T-cell (primary cell): ENCODE results near the gene AGPAT4. TPM values are rescaled to one million over a fixed set of nuclear protein-coding genes. Genes with fewer than 3 reads are reported as not detected.

Experiments used
- ATAC-seq, 4 experiments: fragments of 200-7000 bp in 3 of 4; fragments of 150-1000 bp in 1 of 4; cut with Tn5 transposase; replicated peaks in 1 of 4; 1 replicate in 3 of 4; 2 replicates in 1 of 4; pipeline ENCODE4 v1.10.0; 2021; ENCODE audit warnings: moderate library complexity in 3 of 4, mild to moderate bottlenecking in 2 of 4, moderate number of reproducible peaks in 1 of 4
- CTCF ChIA-PET, 2 donors: fragments of 300-600 bp; sonication (Branson Sonifier 250); formaldehyde crosslinking; loops; one replicate each; lab custom pipeline; 2022; ENCODE audit warnings: antibody characterized with exemption in 2 of 2; lab: Charles Lee
- POLR2A ChIA-PET, 2 donors: fragments of 300-600 bp; sonication (Branson Sonifier 250); formaldehyde crosslinking; loops; one replicate each; lab custom pipeline; 2022; ENCODE audit warnings: antibody characterized with exemption in 2 of 2; lab: Charles Lee
- DNase-seq, 35 experiments: peaks; one replicate each; pipeline versions ENCODE4 v3.0.0 to v3.0.0-alpha.2; 2013 to 2023
- H3K27ac ChIP-seq: one replicate; pipeline ENCODE4 v1.5.1; 2013; ENCODE audit warnings: low read length
- H3K27me3 ChIP-seq, 2 experiments: replicated peaks in 1 of 2; 1 replicate in 1 of 2; 2 replicates in 1 of 2; pipeline versions ENCODE4 v1.6.1 to v1.7.0; 2013; ENCODE audit warnings: low read length in 1 of 2, mixed read lengths in 1 of 2; ENCODE audit not compliant: control insufficient read depth in 2 of 2, insufficient read depth in 2 of 2; ENCODE audit errors: extremely low read depth in 1 of 2
- H3K36me3 ChIP-seq, 2 donors: 1 replicate in 1 of 2; 2 replicates in 1 of 2; pipeline versions ENCODE4 v1.6.1 to v1.7.0; 2013; ENCODE audit warnings: low read length in 1 of 2; ENCODE audit not compliant: control insufficient read depth in 2 of 2, insufficient read depth in 1 of 2; ENCODE audit errors: extremely low read depth in 1 of 2
- H3K4me1 ChIP-seq, 2 experiments: 1 replicate in 1 of 2; 2 replicates in 1 of 2; pipeline versions ENCODE4 v1.6.1 to v1.7.0; 2013; ENCODE audit warnings: low read length in 2 of 2, mixed read lengths in 1 of 2; ENCODE audit not compliant: insufficient read depth in 2 of 2, control insufficient read depth in 1 of 2; ENCODE audit errors: extremely low read depth in 1 of 2
- H3K4me3 ChIP-seq, 2 donors: 1 replicate in 1 of 2; 2 replicates in 1 of 2; pipeline versions ENCODE4 v1.5.1 to v1.7.0; 2013; ENCODE audit warnings: mild to moderate bottlenecking in 2 of 2, low read length in 1 of 2, moderate library complexity in 1 of 2; ENCODE audit not compliant: control insufficient read depth in 1 of 2; ENCODE audit errors: extremely low read depth in 1 of 2
- H3K9me3 ChIP-seq: 2 replicates; pipeline ENCODE4 v1.7.0; 2013
- H3K27ac Mint-ChIP-seq, 2 donors: one replicate each; pipeline ENCODE4 v1.8.0; 2020 to 2021; ENCODE audit warnings: mild to moderate bottlenecking in 2 of 2, mixed read lengths in 2 of 2
- H3K27me3 Mint-ChIP-seq, 2 donors: one replicate each; pipeline ENCODE4 v1.8.0; 2021 to 2022; ENCODE audit warnings: mixed read lengths in 2 of 2
- H3K36me3 Mint-ChIP-seq: one replicate; pipeline ENCODE4 v1.8.0; 2021; ENCODE audit warnings: mixed read lengths
- H3K4me1 Mint-ChIP-seq, 3 donors: one replicate each; pipeline ENCODE4 v1.8.0; 2020 to 2022; ENCODE audit warnings: mixed read lengths in 3 of 3, mild to moderate bottlenecking in 1 of 3
- H3K4me3 Mint-ChIP-seq, 3 donors: one replicate each; pipeline ENCODE4 v1.8.0; 2020 to 2022; ENCODE audit warnings: mild to moderate bottlenecking in 3 of 3, mixed read lengths in 3 of 3, moderate library complexity in 3 of 3
- H3K9me3 Mint-ChIP-seq, 3 donors: one replicate each; pipeline ENCODE4 v1.8.0; 2020 to 2022; ENCODE audit warnings: mixed read lengths in 3 of 3
- WGBS: methylation state at CpG from one replicate; pipeline ENCODE4 v1.1.5; 2013; ENCODE audit warnings: missing lambda C conversion rate; ENCODE audit not compliant: insufficient coverage; 5-methylcytosine and 5-hydroxymethylcytosine counted together
- total RNA-seq, 35 experiments: library from RNA in 6 of 35; stranded (reverse) in 6 of 35; fragments of 120-200 nt in 1 of 35; gene quantifications; one replicate each; pipeline versions ENCODE4 v1.2.1 to v1.2.4 and lab custom pipeline; 2013 to 2026

AGPAT4 gene
- total RNA-seq, 5 donors from 2014 or later (not counting 1 experiment from before 2014, with no cell fraction given): 5.6 to 15.0 (median 6.3) TPM

GRCh38 chr6:161303628-161304340, 29.9 kb upstream of the AGPAT4 start:
- WGBS: 88% methylated on average over 16 of the region's 16 CpGs
- CTCF ChIA-PET: no interaction called here

GRCh38 chr6:161302949-161303348, 29.1 kb upstream of the AGPAT4 start:
- ChIA-PET POLR2A (no interaction called here), CTCF (no interaction called here)
- no peak overlapping the region for H3K4me3 ChIP-seq
- WGBS: 80% methylated on average over 1 of the region's 6 CpGs
- H3K27me3 ChIP-seq: peaks cover 0 to 5% of the 10 kb centered on the region in 2 experiments
- H3K4me3 Mint-ChIP-seq: no peak overlapping the region
- no peaks in the 10 kb centered on the region for H3K9me3 Mint-ChIP-seq
- no peak for ATAC-seq
- no peaks in the 10 kb centered on the region for H3K9me3 ChIP-seq
- no peaks in the 10 kb centered on the region for H3K4me1 Mint-ChIP-seq
- DNase-seq: no peak
- no peaks in the 10 kb centered on the region for H3K4me1 ChIP-seq
- no peaks in the 10 kb centered on the region for H3K36me3 Mint-ChIP-seq
- no peaks in the 10 kb centered on the region for H3K36me3 ChIP-seq
- H3K27ac ChIP-seq: no peak overlapping the region
- peaks cover 0 to 8% of the 10 kb centered on the region in 2 donors for H3K27me3 Mint-ChIP-seq
- H3K27ac Mint-ChIP-seq: no peak overlapping the region

More at GRCh38 chr6:161303628-161304340, 29.9 kb upstream of the AGPAT4 start:
- peaks cover 0 to 7% of the 10 kb centered on the region in 2 experiments for H3K27me3 ChIP-seq
- Mint-ChIP-seq H3K36me3 (no peaks in the 10 kb centered on the region), H3K9me3 (no peaks in the 10 kb centered on the region), H3K27me3 (peaks cover 0 to 8% of the 10 kb centered on the region in 2 donors), H3K4me1 (no peaks in the 10 kb centered on the region), H3K4me3 (no peak overlapping the region), H3K27ac (no peak overlapping the region)
- POLR2A ChIA-PET: no interaction called here
- no peak for DNase-seq
- H3K4me1 ChIP-seq: no peaks in the 10 kb centered on the region
- no peak for ATAC-seq
- H3K4me3 ChIP-seq: no peak overlapping the region
- no peaks in the 10 kb centered on the region for H3K9me3 ChIP-seq
- H3K36me3 ChIP-seq: no peaks in the 10 kb centered on the region
- no peak overlapping the region for H3K27ac ChIP-seq

- H3K4me1 ChIP-seq: no peaks in the 10 kb centered on the region
- CTCF ChIA-PET: interaction anchor here in 1 of 2 donors (0.6 kb wide), 1 partner anchor 63 kb away, joined by 17 read pairs; no protein-coding TSS in a partner anchor
- POLR2A ChIA-PET: no interaction called here
- no peak overlapping the region for H3K27ac ChIP-seq
- H3K36me3 Mint-ChIP-seq: no peaks in the 10 kb centered on the region
- no peak overlapping the region for H3K27ac Mint-ChIP-seq
- ATAC-seq: no peak
- no peaks in the 10 kb centered on the region for H3K9me3 ChIP-seq
- no peak overlapping the region for H3K4me3 ChIP-seq
- H3K27me3 Mint-ChIP-seq: peaks cover 0 to 8% of the 10 kb centered on the region in 2 donors
- no peak for DNase-seq
- H3K9me3 Mint-ChIP-seq: no peaks in the 10 kb centered on the region
- H3K4me1 Mint-ChIP-seq: no peaks in the 10 kb centered on the region
- peaks cover 0 to 5% of the 10 kb centered on the region in 2 experiments for H3K27me3 ChIP-seq
- WGBS: 83% methylated on average over 1 of the region's 2 CpGs
- no peaks in the 10 kb centered on the region for H3K36me3 ChIP-seq
- H3K4me3 Mint-ChIP-seq: no peak overlapping the region
These were observed 27.5 kb upstream of the AGPAT4 start for GRCh38 chr6:161301338-161301737.

GRCh38 chr6:161300823-161301222, 27.0 kb upstream of the AGPAT4 start:
- peaks cover 0 to 8% of the 10 kb centered on the region in 2 donors for H3K27me3 Mint-ChIP-seq
- no peaks in the 10 kb centered on the region for H3K36me3 ChIP-seq
- ChIA-PET CTCF (interaction anchor here in 1 of 2 donors (0.6 kb wide), 1 partner anchor 64 kb away, joined by 17 read pairs; no protein-coding TSS in a partner anchor), POLR2A (no interaction called here)
- H3K4me1 ChIP-seq: no peaks in the 10 kb centered on the region
- no peaks in the 10 kb centered on the region for H3K36me3 Mint-ChIP-seq
- H3K4me3 Mint-ChIP-seq: no peak overlapping the region
- H3K9me3 ChIP-seq: no peaks in the 10 kb centered on the region
- no peaks in the 10 kb centered on the region for H3K4me1 Mint-ChIP-seq
- DNase-seq: no peak
- no peak for ATAC-seq
- no peak overlapping the region for H3K27ac Mint-ChIP-seq
- H3K4me3 ChIP-seq: no peak overlapping the region
- no peak overlapping the region for H3K27ac ChIP-seq
- peaks cover 0 to 5% of the 10 kb centered on the region in 2 experiments for H3K27me3 ChIP-seq
- no peaks in the 10 kb centered on the region for H3K9me3 Mint-ChIP-seq

- CTCF ChIA-PET: interaction anchor here in 1 of 2 donors (0.7 kb wide), 1 partner anchor 71 kb away, joined by 3 read pairs; no protein-coding TSS in a partner anchor
- no peak for DNase-seq
- H3K4me3 Mint-ChIP-seq: no peak overlapping the region
- H3K9me3 ChIP-seq: no peaks in the 10 kb centered on the region
- H3K27me3 ChIP-seq: peaks cover 0 to 3% of the 10 kb centered on the region in 2 experiments
- H3K4me3 ChIP-seq: no peak overlapping the region
- ATAC-seq: no peak
- H3K9me3 Mint-ChIP-seq: no peaks in the 10 kb centered on the region
- H3K36me3 Mint-ChIP-seq: no peaks in the 10 kb centered on the region
- no peak overlapping the region for H3K27ac ChIP-seq
- POLR2A ChIA-PET: interaction anchor here in 1 of 2 donors (0.6 kb wide), 3 partner anchors 26 to 64 kb away, joined by 4 read pairs; partner anchors contain the start of gene AGPAT4
- WGBS: 100% methylated on average over 2 of the region's 4 CpGs
- H3K4me1 Mint-ChIP-seq: no peaks in the 10 kb centered on the region
- H3K27me3 Mint-ChIP-seq: peaks cover 0 to 8% of the 10 kb centered on the region in 2 donors
- no peak overlapping the region for H3K27ac Mint-ChIP-seq
- no peaks in the 10 kb centered on the region for H3K4me1 ChIP-seq
- H3K36me3 ChIP-seq: no peaks in the 10 kb centered on the region
These were observed 25.9 kb upstream of the AGPAT4 start for GRCh38 chr6:161299726-161300125.

- no peak overlapping the region for H3K27ac Mint-ChIP-seq
- Histone ChIP-seq H3K36me3 (no peaks in the 10 kb centered on the region), H3K27me3 (peaks cover 0 to 4% of the 10 kb centered on the region in 2 experiments), H3K27ac (no peak overlapping the region), H3K9me3 (no peaks in the 10 kb centered on the region), H3K4me3 (no peak overlapping the region), H3K4me1 (no peaks in the 10 kb centered on the region)
- ChIA-PET POLR2A (no interaction called here), CTCF (no interaction called here)
- H3K27me3 Mint-ChIP-seq: peaks cover 0 to 12% of the 10 kb centered on the region in 2 donors
- H3K36me3 Mint-ChIP-seq: no peaks in the 10 kb centered on the region
- ATAC-seq (no peak), DNase-seq (no peak)
- no peaks in the 10 kb centered on the region for H3K4me1 Mint-ChIP-seq
- no peak overlapping the region for H3K4me3 Mint-ChIP-seq
- no peaks in the 10 kb centered on the region for H3K9me3 Mint-ChIP-seq
- WGBS: no CpG with 5 or more reads among the region's 1 CpG
These were observed 21.9 kb upstream of the AGPAT4 start for GRCh38 chr6:161295784-161296183.
